Measurements from ENCODE around the gene MPZ. TPM values are rescaled to one million over a fixed set of nuclear protein-coding genes. Genes with fewer than 3 reads are reported as not detected.

MPZ gene
- total RNA-seq, 1 donor from 2014 or later: 2.6 TPM

- TF ChIP-seq CTCF (IDR thresholded peaks at IDR 0.05; ENCODE audit: unreplicated experiment): no peak
- no peak overlapping the region for H3K27ac Mint-ChIP-seq (ENCODE audit: unreplicated experiment)
Measured at GRCh38 chr1:161273402-161273801, 36.4 kb downstream of the MPZ start.

GRCh38 chr1:161267321-161267720 is 42.4 kb downstream of the MPZ start:
- no peak for DNase-seq (ENCODE audit: low spot score)
- H3K4me3 Mint-ChIP-seq (ENCODE audit: unreplicated experiment): no peak overlapping the region
- H3K27me3 Mint-ChIP-seq (ENCODE audit: unreplicated experiment): peaks cover 7% of the 10 kb centered on the region
- H3K4me1 Mint-ChIP-seq (ENCODE audit: unreplicated experiment): peaks cover 2% of the 10 kb centered on the region
- no peaks in the 10 kb centered on the region for H3K36me3 Mint-ChIP-seq (ENCODE audit: low read depth, unreplicated experiment)
- TF ChIP-seq CTCF (IDR thresholded peaks at IDR 0.05; ENCODE audit: unreplicated experiment): no peak
- no peak overlapping the region for H3K27ac Mint-ChIP-seq (ENCODE audit: unreplicated experiment)
- H3K9me3 Mint-ChIP-seq (ENCODE audit: unreplicated experiment): no peaks in the 10 kb centered on the region

More at GRCh38 chr1:161273402-161273801, 36.4 kb downstream of the MPZ start:
- no peaks in the 10 kb centered on the region for H3K4me1 Mint-ChIP-seq (ENCODE audit: unreplicated experiment)
- no peaks in the 10 kb centered on the region for H3K27me3 Mint-ChIP-seq (ENCODE audit: unreplicated experiment)
- no peaks in the 10 kb centered on the region for H3K9me3 Mint-ChIP-seq (ENCODE audit: unreplicated experiment)
- H3K36me3 Mint-ChIP-seq (ENCODE audit: low read depth, unreplicated experiment): no peaks in the 10 kb centered on the region
- no peak for DNase-seq (ENCODE audit: low spot score)
- H3K4me3 Mint-ChIP-seq (ENCODE audit: unreplicated experiment): no peak overlapping the region

GRCh38 chr1:161266836-161267235 is 42.9 kb downstream of the MPZ start:
- peaks cover 7% of the 10 kb centered on the region for H3K27me3 Mint-ChIP-seq (ENCODE audit: unreplicated experiment)
- H3K4me3 Mint-ChIP-seq (ENCODE audit: unreplicated experiment): no peak overlapping the region
- no peak overlapping the region for H3K27ac Mint-ChIP-seq (ENCODE audit: unreplicated experiment)
- H3K4me1 Mint-ChIP-seq (ENCODE audit: unreplicated experiment): peaks cover 2% of the 10 kb centered on the region
- no peaks in the 10 kb centered on the region for H3K36me3 Mint-ChIP-seq (ENCODE audit: low read depth, unreplicated experiment)
- no peaks in the 10 kb centered on the region for H3K9me3 Mint-ChIP-seq (ENCODE audit: unreplicated experiment)
- no peak for DNase-seq (ENCODE audit: low spot score)
- TF ChIP-seq CTCF (IDR thresholded peaks at IDR 0.05; ENCODE audit: unreplicated experiment): no peak

- DNase-seq (ENCODE audit: low spot score): no peak
- Mint-ChIP-seq H3K4me3 (ENCODE audit: unreplicated experiment) (no peak overlapping the region), H3K27me3 (ENCODE audit: unreplicated experiment) (peaks cover 7% of the 10 kb centered on the region), H3K27ac (ENCODE audit: unreplicated experiment) (no peak overlapping the region), H3K9me3 (ENCODE audit: unreplicated experiment) (no peaks in the 10 kb centered on the region), H3K36me3 (ENCODE audit: low read depth, unreplicated experiment) (no peaks in the 10 kb centered on the region), H3K4me1 (ENCODE audit: unreplicated experiment) (peaks cover 2% of the 10 kb centered on the region)
- TF ChIP-seq CTCF (IDR thresholded peaks at IDR 0.05; ENCODE audit: unreplicated experiment): no peak
Measured at GRCh38 chr1:161266202-161266601, 43.6 kb downstream of the MPZ start.

- no peak for TF ChIP-seq CTCF (IDR thresholded peaks at IDR 0.05; ENCODE audit: unreplicated experiment)
- H3K36me3 Mint-ChIP-seq (ENCODE audit: low read depth, unreplicated experiment): peaks cover under 1% of the 10 kb centered on the region
- no peaks in the 10 kb centered on the region for H3K9me3 Mint-ChIP-seq (ENCODE audit: unreplicated experiment)
- no peak overlapping the region for H3K27ac Mint-ChIP-seq (ENCODE audit: unreplicated experiment)
- no peak for DNase-seq (ENCODE audit: low spot score)
- H3K4me3 Mint-ChIP-seq (ENCODE audit: unreplicated experiment): no peak overlapping the region
- H3K27me3 Mint-ChIP-seq (ENCODE audit: unreplicated experiment): peaks cover 7% of the 10 kb centered on the region
- H3K4me1 Mint-ChIP-seq (ENCODE audit: unreplicated experiment): peaks cover 2% of the 10 kb centered on the region
Measured at GRCh38 chr1:161265305-161265704, 44.5 kb downstream of the MPZ start.
